Left kidney (tissue), 8 donors: ENCODE results near the gene CEMIP2. TPM values are rescaled to one million over a fixed set of nuclear protein-coding genes. Genes with fewer than 3 reads are reported as not detected.
"Not testable (repeated sequence)": the region's sequence is repeated elsewhere in the genome, so short reads cannot be mapped to it uniquely, and the experiment has no call there.

Source experiments
- DNase-seq: peaks from one replicate; pipeline ENCODE4 v3.0.0-alpha.2; 2013
- long read RNA-seq, 8 donors: transcript quantifications; one replicate each; lab custom pipeline, GENCODE V29; 2026
- polyA plus RNA-seq: library from polyadenylated mRNA; unstranded; fragments of 120-200 nt; gene quantifications from one replicate; pipeline ENCODE4 v1.2.1, GENCODE V29; 2013; ENCODE audit not compliant: insufficient read length

CEMIP2 gene, protein sequence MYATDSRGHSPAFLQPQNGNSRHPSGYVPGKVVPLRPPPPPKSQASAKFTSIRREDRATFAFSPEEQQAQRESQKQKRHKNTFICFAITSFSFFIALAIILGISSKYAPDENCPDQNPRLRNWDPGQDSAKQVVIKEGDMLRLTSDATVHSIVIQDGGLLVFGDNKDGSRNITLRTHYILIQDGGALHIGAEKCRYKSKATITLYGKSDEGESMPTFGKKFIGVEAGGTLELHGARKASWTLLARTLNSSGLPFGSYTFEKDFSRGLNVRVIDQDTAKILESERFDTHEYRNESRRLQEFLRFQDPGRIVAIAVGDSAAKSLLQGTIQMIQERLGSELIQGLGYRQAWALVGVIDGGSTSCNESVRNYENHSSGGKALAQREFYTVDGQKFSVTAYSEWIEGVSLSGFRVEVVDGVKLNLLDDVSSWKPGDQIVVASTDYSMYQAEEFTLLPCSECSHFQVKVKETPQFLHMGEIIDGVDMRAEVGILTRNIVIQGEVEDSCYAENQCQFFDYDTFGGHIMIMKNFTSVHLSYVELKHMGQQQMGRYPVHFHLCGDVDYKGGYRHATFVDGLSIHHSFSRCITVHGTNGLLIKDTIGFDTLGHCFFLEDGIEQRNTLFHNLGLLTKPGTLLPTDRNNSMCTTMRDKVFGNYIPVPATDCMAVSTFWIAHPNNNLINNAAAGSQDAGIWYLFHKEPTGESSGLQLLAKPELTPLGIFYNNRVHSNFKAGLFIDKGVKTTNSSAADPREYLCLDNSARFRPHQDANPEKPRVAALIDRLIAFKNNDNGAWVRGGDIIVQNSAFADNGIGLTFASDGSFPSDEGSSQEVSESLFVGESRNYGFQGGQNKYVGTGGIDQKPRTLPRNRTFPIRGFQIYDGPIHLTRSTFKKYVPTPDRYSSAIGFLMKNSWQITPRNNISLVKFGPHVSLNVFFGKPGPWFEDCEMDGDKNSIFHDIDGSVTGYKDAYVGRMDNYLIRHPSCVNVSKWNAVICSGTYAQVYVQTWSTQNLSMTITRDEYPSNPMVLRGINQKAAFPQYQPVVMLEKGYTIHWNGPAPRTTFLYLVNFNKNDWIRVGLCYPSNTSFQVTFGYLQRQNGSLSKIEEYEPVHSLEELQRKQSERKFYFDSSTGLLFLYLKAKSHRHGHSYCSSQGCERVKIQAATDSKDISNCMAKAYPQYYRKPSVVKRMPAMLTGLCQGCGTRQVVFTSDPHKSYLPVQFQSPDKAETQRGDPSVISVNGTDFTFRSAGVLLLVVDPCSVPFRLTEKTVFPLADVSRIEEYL (N-terminal part only)
- polyA plus RNA-seq = 34.3 TPM
- long read RNA-seq, donor 1, partial matches to known transcripts = 0 of 2 reads
- long read RNA-seq, donor 1, other reads (novel, unspliced or antisense) = 0 of 2 reads
- long read RNA-seq, donor 2 = 0 reads
- long read RNA-seq, donor 3 = 0 reads
- long read RNA-seq, donor 4 = 0 reads
- long read RNA-seq, donor 5 = 0 reads
- long read RNA-seq, donor 6, partial matches to known transcripts = 0 of 3 reads
- long read RNA-seq, donor 6, other reads (novel, unspliced or antisense) = 0 of 3 reads
- long read RNA-seq, donor 7, partial matches to known transcripts = 0 of 2 reads
- long read RNA-seq, donor 7, other reads (novel, unspliced or antisense) = 0 of 2 reads
- long read RNA-seq, donor 8 = 0 reads

DNA sequence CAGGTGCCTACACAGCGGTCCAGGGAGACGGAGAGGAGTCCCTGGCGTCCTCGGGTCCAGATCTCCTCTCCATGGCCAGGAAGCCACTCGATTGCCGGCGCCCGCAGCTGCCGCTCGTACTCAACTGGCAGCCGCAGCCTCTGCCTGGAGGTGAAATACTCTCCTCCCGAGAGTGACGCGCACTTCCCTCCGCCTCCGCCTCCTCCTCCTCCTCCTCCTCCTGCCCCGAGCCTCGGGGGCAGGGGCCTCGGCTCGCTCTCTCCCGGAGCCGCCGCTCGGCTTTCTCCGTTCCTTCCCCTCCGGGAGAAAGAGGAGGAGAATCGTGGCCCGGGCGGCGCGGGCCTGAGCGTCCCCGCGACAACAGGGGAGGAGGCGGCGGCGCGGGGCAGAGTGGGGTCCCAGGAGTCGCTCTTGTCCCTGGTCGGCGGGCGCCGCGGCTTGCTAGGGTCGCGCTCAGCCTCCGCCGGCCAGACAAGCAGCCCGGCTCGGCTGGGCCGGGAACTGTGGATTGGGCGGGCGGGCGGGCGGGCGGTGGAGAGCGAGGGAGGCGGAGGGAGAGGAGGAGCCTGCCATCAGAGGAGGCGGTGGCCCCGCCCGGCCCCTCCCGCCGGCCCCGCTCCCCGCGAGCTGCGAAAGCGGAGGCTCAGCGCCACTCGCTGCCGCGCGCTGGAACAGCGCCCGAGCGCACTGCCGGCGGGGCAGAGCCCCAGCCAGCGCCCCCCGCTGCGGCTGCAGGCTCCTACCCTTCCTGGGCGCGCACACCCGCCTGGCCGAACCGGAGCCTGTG lies at the start of gene CEMIP2:
Gene CEMIP2, minus strand, starts transcription at position 126 of the 787 bp plus-strand sequence. CDS start 18,140 bp downstream, outside the sequence.
- peak; percentile 88 for DNase-seq

- DNase-seq = peak; percentile 3
These were observed 48.7 kb upstream of the CEMIP2 start for GRCh38 chr9:71816916-71817451.

DNA sequence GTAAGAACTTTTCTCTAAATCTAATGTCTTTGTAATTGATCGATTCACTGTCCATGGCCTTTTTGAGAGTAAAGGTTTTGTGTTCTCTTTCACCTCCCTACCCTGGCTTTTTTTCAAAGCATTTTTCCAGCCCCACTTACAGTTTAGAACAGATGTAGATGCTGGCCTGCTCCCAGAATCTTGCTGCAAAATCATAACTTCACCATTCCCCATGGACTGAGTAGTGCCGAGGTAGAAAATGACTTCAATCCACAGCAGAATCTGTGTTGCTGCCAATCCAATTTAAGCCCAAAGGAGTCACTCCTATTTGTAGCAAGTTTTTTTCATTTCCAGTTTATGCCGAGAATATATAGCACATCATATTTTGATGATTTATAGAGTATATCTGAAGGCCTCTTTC lies 46.5 kb upstream of the CEMIP2 start:
- no peak for DNase-seq

GRCh38 chr9:71814226-71814625 lies 45.9 kb upstream of the CEMIP2 start:
- DNase-seq = no peak

GRCh38 chr9:71812385-71812784 lies 44.1 kb upstream of the CEMIP2 start:
- no peak for DNase-seq

GRCh38 chr9:71808068-71808467 lies 39.8 kb upstream of the CEMIP2 start:
- no peak for DNase-seq

- DNase-seq = peak; percentile 39
These were observed 38.6 kb upstream of the CEMIP2 start for GRCh38 chr9:71806901-71807307.

- DNase-seq = not testable (repeated sequence)
These were observed 36.8 kb upstream of the CEMIP2 start for GRCh38 chr9:71805096-71805495.

DNA sequence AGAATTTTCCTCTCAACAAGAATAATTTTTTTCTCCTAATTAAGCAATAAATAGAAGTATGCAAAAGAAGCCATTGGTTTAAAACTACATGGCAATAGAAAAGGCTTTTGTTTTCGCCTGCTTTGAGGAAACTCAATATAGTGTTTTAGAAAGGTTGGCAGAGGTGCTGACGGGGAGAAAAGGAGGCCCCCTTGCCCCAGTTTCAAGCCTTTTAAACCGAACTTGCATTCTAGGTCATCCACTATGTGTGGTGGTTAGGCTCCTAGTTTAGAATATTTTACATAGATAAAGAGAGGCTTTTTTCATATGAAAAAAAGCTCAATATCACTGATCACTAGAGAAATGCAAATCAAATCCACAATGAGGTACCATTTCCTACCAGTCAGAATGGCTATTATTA lies 33.5 kb upstream of the CEMIP2 start:
- no peak for DNase-seq

DNA sequence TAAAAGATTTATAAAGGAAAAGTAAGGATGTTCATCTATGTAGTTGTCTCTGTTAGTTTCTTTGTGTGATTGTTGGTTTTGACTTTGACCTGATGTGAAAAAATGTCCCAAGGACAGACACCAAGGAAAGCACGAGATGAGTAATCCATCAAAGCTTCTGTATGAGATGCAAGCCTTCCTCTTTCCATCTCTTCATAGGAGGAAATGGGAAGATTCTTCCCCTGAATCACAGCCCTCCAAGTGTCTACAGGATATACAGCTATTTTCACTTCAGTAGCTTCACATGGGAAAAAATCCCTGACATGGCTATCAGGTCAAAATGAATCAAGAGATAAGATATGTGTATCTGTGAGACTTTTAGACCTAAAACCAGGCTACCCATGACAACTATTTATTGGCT lies 29.0 kb upstream of the CEMIP2 start:
- DNase-seq = no peak

DNA sequence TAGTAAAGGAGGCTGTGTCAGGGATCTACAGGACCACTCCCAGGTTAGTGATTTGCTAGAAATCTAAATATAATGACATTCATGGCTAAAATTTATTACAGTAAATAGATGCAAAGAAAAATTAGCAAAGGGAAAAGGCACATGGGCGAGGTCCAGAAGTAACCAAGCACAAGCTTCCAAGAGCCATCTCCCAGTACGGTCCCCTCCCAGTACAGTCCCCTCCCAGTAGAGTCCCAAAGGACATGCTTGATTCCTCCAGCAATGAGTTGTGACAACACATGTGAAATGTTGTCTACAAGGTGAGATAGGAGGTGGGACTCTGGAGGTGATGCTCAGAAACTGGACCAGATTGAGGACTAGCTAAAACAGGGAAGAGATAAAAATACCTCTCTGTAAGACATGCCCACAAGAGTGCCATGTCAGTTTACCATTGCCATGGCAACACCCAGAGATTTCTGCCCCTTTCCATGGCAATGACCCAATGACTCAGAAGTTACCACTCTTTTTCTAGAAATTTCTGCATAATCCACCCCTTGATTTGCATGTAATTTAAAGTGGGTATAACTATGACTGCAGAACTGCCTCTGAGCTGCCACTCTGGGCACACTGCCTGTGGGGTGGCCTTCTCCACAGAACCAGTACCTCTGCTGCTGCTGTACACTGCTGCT lies 27.9 kb upstream of the CEMIP2 start:
- DNase-seq = no peak

DNA sequence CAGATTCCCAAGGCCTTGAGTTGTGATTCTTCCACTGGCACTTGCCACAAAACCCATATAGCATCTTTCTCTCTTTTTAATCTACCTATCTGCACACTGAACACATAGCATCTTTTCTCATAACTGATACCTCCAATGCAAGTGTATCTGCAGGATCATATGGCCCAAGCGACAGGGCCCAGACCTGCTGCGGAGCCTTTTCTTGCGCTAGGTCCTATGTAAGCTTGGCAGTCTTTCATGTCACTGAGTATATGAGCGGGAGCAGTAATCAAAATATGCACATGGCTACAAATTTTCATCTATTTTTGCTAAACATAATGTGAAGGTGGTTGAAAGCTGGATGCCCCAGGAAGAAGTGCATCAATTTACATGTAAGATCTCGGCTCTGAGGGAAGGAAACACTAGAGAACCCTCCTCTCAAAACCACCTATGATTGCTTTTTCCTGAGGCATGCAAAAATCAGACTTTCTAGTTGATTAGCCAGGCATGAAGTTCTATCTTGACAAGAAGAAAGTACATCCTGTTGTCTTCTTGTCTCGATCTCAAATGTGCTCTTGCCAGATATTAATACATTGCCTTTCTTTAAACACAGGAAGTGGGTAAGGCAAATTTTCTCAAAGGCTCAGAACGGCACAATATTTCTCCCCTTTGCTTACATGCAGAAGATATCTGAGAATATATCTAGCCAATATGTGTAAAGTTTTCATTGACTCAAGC lies 26.9 kb upstream of the CEMIP2 start:
- no peak for DNase-seq

DNA sequence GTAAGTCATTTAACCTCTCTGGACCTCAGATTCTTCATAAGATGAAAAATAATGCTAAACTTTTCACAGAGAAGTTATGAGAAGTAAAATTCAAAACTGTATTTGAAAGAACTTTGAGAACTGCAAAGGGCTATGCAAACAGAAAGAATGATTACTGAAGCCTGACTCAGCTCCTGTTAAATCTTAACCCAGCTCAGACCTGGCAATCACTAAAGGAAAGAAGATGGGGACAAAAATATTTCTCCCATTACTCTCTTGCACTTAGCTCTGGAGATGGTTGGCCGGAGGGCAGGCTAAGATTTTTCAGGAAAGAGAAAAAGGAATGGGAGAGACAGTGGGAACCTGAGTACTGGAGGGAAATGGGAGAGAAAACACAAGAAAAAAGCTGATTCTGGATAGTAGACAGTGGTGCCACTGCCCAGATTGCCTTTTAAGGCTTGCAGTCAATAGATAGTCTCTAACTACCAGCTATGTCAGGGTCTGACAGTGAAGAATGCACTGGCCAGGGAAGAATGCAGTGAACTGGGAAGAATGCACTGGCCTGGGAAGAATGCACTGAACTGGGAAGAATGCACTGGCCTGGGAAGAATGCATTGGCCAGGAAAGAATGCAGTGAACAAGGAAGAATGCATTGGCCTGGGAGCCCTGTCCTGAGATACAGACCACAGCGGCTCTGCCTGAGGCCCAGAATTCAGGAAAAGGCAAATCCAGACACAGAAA lies 25.2 kb upstream of the CEMIP2 start:
- no peak for DNase-seq

DNA sequence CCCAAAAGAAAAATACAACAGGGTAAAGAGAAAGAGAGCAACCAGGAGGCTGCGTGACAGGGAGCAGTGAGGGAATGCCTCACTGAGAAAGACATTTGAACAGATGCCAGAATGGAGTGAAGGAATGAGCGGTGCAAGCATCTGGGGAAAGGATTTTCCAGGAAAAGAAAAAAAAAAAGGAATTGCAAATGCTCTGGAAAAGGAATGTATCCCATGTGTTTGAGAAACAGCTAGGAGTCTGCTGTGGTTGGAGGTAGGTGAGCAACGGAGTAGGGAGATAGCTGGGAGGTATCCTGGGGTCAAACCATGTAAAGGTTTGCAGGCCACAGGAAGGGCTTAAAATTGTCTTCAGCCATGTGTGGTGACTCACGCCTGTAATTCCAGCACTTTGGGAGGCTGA lies 23.6 kb upstream of the CEMIP2 start:
- DNase-seq = no peak

DNA sequence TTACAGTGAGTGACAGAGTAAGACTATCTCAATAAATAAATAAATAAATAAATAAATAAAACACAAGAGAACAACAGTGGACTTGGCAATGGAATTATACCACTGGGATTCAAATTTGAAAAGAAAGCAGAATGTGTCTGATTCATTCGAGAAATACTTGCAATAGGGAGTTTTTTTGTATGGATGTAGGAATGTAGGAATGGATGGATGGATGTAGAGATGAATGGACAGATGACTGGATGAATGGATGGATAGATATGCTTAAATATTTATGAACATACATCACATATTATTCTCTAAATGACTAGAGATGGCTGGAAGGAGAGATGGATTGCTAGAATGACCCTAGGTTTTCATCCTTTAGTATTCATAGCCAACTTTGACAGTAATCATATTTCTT lies 22.0 kb upstream of the CEMIP2 start:
- DNase-seq = no peak

- DNase-seq = no peak
These were observed 14.8 kb upstream of the CEMIP2 start for GRCh38 chr9:71783120-71783523.

DNA sequence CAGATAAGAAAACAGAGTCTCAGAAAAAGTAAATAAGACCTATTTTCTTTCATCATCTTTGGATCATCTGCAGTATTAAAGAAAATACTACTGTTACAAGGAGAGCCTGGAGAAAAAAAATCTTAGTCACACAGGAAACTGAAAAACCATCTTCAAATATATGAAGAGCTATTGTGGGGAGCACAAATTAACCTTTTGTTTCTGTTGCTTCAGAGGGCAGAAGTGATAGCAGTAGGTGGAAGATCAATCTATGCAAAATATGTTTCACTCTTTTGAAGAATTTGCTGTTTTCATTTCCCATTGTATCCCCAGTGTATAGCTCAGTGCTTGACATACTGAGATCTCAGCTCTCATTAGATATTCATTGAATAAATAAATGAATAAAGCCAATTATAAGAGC lies 13.1 kb upstream of the CEMIP2 start:
- DNase-seq = no peak

- no peak for DNase-seq
These were observed 12.6 kb upstream of the CEMIP2 start for GRCh38 chr9:71780953-71781352.
